Gastroesophageal sphincter (tissue), 4 donors: Measurements from ENCODE around the gene SP2. TPM values are rescaled to one million over a fixed set of nuclear protein-coding genes. Genes with fewer than 3 reads are reported as not detected.

Source experiments
- ATAC-seq: fragments of 150-250 bp; one replicate; pipeline ENCODE4 v1.9.1; 2016; ENCODE audit warnings: mild to moderate bottlenecking, moderate library complexity
- H3K27ac ChIP-seq, 4 donors: fragments of 200-600 bp; sonication (generic) in 3 of 4; 1 replicate in 3 of 4; 2 replicates in 1 of 4; pipeline ENCODE4 v1.5.1; 2016 to 2019
- H3K27me3 ChIP-seq: fragments of 200-600 bp; sonication (generic); one replicate; pipeline ENCODE4 v1.5.1; 2019
- H3K36me3 ChIP-seq, 2 donors: fragments of 200-600 bp; sonication (generic); one replicate each; pipeline ENCODE4 v1.5.1; 2019; ENCODE audit warnings: control low read depth in 1 of 2
- H3K4me1 ChIP-seq, 3 donors: fragments of 200-600 bp; sonication (generic); 1 replicate in 2 of 3; 2 replicates in 1 of 3; pipeline ENCODE4 v1.5.1; 2016 to 2019; ENCODE audit warnings: control low read depth in 2 of 3
- H3K4me3 ChIP-seq, 2 donors: fragments of 200-600 bp; sonication (generic); one replicate each; pipeline ENCODE4 v1.5.1; 2019; ENCODE audit warnings: mild to moderate bottlenecking in 1 of 2, moderate library complexity in 1 of 2
- H3K9me3 ChIP-seq, 3 donors: fragments of 200-600 bp; sonication (generic); one replicate each; pipeline ENCODE4 v1.5.1; 2017 to 2019; ENCODE audit warnings: control low read depth in 2 of 3
- CTCF ChIP-seq, 4 experiments: fragments of 200-600 bp in 2 of 4; fragments of 450-650 bp in 2 of 4; sonication (generic) in 1 of 4; IDR thresholded peaks; one replicate each; pipeline ENCODE4 v1.5.1; 2017 to 2019; ENCODE audit warnings: antibody characterized with exemption in 4 of 4, mild to moderate bottlenecking in 2 of 4, moderate library complexity in 2 of 4
- EP300 ChIP-seq: sonication (generic); formaldehyde crosslinking; IDR thresholded peaks from one replicate; pipeline ENCODE4 v1.6.1; 2017; ENCODE audit warnings: antibody characterized with exemption, mild to moderate bottlenecking
- POLR2A ChIP-seq, 2 donors: fragments of 450-650 bp; IDR thresholded peaks; one replicate each; pipeline ENCODE4 v1.6.1; 2017; ENCODE audit warnings: antibody characterized with exemption in 2 of 2, mild to moderate bottlenecking in 2 of 2, moderate library complexity in 1 of 2
- POLR2AphosphoS5 ChIP-seq: sonication (generic); formaldehyde crosslinking; IDR thresholded peaks from one replicate; pipeline ENCODE4 v1.6.1; 2017; ENCODE audit warnings: antibody characterized with exemption
- WGBS, 2 donors: methylation state at CpG; one replicate each; pipeline ENCODE4 v1.1.5; 2018; ENCODE audit warnings: low coverage in 1 of 2; 5-methylcytosine and 5-hydroxymethylcytosine counted together
- total RNA-seq, 4 donors: library from RNA; depleted of rRNA; stranded (reverse); fragments of >200 nt; gene quantifications; one replicate each; pipeline ENCODE4 v1.1.0, GENCODE V29; 2016

The SP2 gene
- total RNA-seq, 4 donors from 2014 or later: 3.4 to 16.2 (median 10.0) TPM

GRCh38 chr17:47948706-47949196, 52.7 kb downstream of the SP2 start:
- no peak for TF ChIP-seq POLR2A (IDR thresholded peaks at IDR 0.05)
- no peak for TF ChIP-seq EP300
- TF ChIP-seq CTCF (IDR thresholded peaks at IDR 0.05): no peak
- no peak for TF ChIP-seq POLR2AphosphoS5
- Histone ChIP-seq H3K4me3 (peak overlapping the region in 1 of 2 donors; percentile 39), H3K27ac (peak overlapping the region in 3 of 4 donors; percentile 44 to 75 (median 73)), H3K36me3 (peaks cover 0 to 35% of the 10 kb centered on the region in 2 donors), H3K4me1 (peaks cover 0 to 34% (median 7%) of the 10 kb centered on the region in 3 donors), H3K27me3 (no peaks in the 10 kb centered on the region), H3K9me3 (no peaks in the 10 kb centered on the region)
- ATAC-seq: no peak
- WGBS, 2 donors: 0 to 14% methylated on average over 3 to 4 of the region's 5 CpGs

GRCh38 chr17:47949197-47949759, 53.2 kb downstream of the SP2 start:
- TF ChIP-seq EP300 (no peak), CTCF (IDR thresholded peaks at IDR 0.05) (peak in 3 of 4 experiments; percentile 82 to 92 (median 86)), POLR2A (IDR thresholded peaks at IDR 0.05) (no peak), POLR2AphosphoS5 (peak; percentile 33)
- H3K27ac ChIP-seq: peak overlapping the region in 3 of 4 donors; percentile 72 to 75 (median 73)
- ATAC-seq: peak; percentile 87
- H3K36me3 ChIP-seq: peaks cover 0 to 32% of the 10 kb centered on the region in 2 donors
- no peaks in the 10 kb centered on the region for H3K9me3 ChIP-seq
- peaks cover 0 to 34% (median 7%) of the 10 kb centered on the region in 3 donors for H3K4me1 ChIP-seq
- 0 to 1% methylated on average over 4 to 22 of the region's 22 CpGs for WGBS, 2 donors
- H3K4me3 ChIP-seq: peak overlapping the region; percentile 9 to 39
- H3K27me3 ChIP-seq: no peaks in the 10 kb centered on the region

- 63% methylated on average over 2 of the region's 3 CpGs; no CpG with 5 or more reads in 1 of the 2 donors for whole genome bisulfite sequencing, 2 donors
- ATAC-seq: no peak
- Histone ChIP-seq H3K4me1 (peaks cover 0 to 34% (median 7%) of the 10 kb centered on the region in 3 donors), H3K4me3 (no peak overlapping the region), H3K9me3 (no peaks in the 10 kb centered on the region), H3K27ac (peak overlapping the region in 3 of 4 donors; percentile 72 to 75 (median 73)), H3K27me3 (no peaks in the 10 kb centered on the region), H3K36me3 (peaks cover 0 to 25% of the 10 kb centered on the region in 2 donors)
- TF ChIP-seq POLR2AphosphoS5 (no peak), POLR2A (IDR thresholded peaks at IDR 0.05) (no peak), EP300 (no peak), CTCF (IDR thresholded peaks at IDR 0.05) (no peak)
These were observed 53.9 kb downstream of the SP2 start for GRCh38 chr17:47949946-47950345.

- 75 to 80% methylated on average over 1 to 4 of the region's 4 CpGs for WGBS, 2 donors
These were observed 54.4 kb downstream of the SP2 start for GRCh38 chr17:47950448-47950847.

More at GRCh38 chr17:47950448-47950847, 54.4 kb downstream of the SP2 start:
- H3K9me3 ChIP-seq: no peaks in the 10 kb centered on the region
- H3K27me3 ChIP-seq: no peaks in the 10 kb centered on the region
- H3K4me1 ChIP-seq: peaks cover 0 to 32% (median 7%) of the 10 kb centered on the region in 3 donors
- no peak overlapping the region for H3K27ac ChIP-seq
- TF ChIP-seq CTCF (IDR thresholded peaks at IDR 0.05) (no peak), POLR2AphosphoS5 (no peak), EP300 (no peak), POLR2A (IDR thresholded peaks at IDR 0.05) (no peak)
- H3K36me3 ChIP-seq: peaks cover 0 to 20% of the 10 kb centered on the region in 2 donors
- no peak for ATAC-seq
- H3K4me3 ChIP-seq: no peak overlapping the region
